GM12864 (cell line): ENCODE measurements around the gene RPS6KB2.

ENCODE experiments used
- DNase-seq: peaks from one replicate; pipeline ENCODE4 v3.0.0-alpha.2; 2011; ENCODE audit warnings: low read depth
- H3K4me3 ChIP-seq: 2 replicates; pipeline ENCODE4 v1.5.1; 2011; ENCODE audit warnings: mild to moderate bottlenecking, low read depth, low read length, control low read depth
- CTCF ChIP-seq: IDR thresholded peaks from 2 replicates; pipeline ENCODE4 v1.5.1; 2011; ENCODE audit warnings: low read depth, mild to moderate bottlenecking, moderate library complexity, low read length, control low read depth, inconsistent platforms; ENCODE audit errors: missing control alignments

The RPS6KB2 gene

DNA sequence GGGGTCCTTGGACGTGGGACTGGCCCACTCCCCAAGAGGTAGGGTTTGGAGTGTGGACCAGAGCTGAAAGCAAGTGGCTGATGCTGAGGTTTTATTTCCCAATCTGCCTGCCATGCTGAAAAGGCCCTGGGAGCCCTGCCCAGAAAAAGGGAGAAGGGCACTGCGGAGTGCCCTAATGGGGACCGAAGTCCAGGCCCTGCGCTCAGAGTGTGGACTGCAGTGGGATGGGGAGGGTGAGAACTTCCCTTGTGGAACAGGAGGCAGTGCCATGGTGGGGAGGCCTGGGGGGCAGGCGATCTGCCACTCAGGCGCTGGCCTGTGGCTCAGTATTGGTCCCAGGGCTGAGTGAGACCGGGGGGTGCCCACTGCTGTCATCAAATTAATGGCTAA lies 19.9 kb downstream of the RPS6KB2 start:
- no peak for TF ChIP-seq CTCF
- DNase-seq: no peak
- H3K4me3 ChIP-seq: no peak overlapping the region

DNA sequence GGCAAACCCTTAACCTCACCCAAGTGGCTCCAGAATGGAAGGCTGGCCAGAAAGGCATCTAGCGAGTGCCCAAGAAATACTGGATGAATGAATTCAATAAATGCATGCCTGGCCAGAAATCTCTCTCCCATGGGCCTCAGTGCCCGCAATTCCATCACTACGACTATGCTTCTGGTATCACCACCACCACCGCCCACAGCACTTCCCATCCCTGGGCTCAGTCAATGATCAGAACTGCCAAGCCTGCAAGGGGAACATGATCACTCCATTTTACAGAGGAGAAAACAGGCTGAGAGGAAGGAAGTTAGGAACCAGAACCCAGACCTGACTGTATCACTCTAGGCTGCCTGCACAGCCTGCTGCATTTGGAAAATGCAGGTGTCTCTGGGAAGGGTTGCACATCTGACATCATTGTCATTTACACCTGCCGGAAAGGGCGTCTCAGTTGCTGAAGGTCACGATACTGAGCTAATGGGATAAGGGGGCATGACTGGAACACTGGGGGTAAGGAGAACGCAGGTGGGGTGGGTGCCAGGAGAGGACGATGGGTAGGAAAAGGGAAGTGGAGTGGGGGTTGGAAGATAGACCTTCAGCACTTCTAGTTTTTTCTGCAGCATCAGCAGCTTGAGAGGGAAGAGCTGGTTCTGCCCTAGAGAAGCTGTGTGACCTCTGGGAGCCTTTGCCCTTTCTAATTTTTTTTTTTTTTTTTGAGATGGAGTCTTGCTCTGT lies 21.0 kb downstream of the RPS6KB2 start:
- no peak for DNase-seq
- TF ChIP-seq CTCF: no peak
- no peak overlapping the region for H3K4me3 ChIP-seq

GRCh38 chr11:67450796-67451657 lies 22.7 kb downstream of the RPS6KB2 start:
- no peak for TF ChIP-seq CTCF
- no peak for DNase-seq
- no peak overlapping the region for H3K4me3 ChIP-seq

- H3K4me3 ChIP-seq: no peak overlapping the region
- no peak for DNase-seq
- TF ChIP-seq CTCF: no peak
Observed at GRCh38 chr11:67451658-67451976, 23.3 kb downstream of the RPS6KB2 start.

DNA sequence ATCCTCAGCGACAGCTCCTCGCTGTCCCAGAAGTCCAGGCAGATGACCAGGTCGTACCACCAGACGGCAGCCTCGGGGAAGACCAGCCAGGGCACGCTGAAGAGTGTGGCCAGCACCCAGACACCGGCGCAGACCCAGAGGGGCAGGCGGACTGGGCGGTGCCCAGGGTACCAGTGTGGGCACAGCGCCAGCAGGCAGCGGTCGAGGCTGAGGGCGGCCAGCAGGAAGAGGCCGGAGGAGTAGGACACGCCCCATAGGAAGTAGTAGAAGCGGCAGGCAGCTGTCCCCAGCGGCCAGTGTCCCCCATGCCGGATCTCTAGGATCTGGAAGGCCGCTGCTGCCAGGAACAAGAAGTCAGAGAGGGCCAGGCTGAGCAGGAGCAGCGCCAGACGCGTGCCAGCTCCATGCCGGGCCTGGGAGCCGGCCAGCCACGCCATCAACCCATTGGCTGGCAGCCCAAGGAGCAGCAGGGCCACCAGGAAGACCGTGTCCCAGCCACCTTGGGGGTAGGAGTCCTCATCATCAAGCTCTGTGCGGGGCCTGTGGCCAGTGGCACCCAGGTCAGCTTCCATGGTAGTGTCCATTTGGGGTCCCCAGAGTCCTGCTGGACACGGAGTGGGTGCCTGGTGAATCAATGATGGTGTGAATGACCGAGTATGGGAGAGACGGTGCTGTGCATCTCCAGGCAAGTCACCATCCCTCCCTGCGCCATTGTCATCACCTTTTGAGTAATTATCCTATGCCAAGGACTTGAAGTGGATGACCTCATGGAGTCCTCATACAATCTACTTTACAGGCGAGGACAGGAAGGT lies 24.1 kb downstream of the RPS6KB2 start, which contains the start of gene GPR152:
Gene GPR152, minus strand, starts transcription at position 589 of the 812 bp plus-strand sequence. Its CDS starts 5 bp downstream, at position 584.
- no peak for TF ChIP-seq CTCF
- H3K4me3 ChIP-seq: no peak within 1 kb of the TSS
- DNase-seq: no peak

- no peak for DNase-seq
Observed at GRCh38 chr11:67453816-67454732, 25.8 kb downstream of the RPS6KB2 start.

More at GRCh38 chr11:67453816-67454732, 25.8 kb downstream of the RPS6KB2 start:
- TF ChIP-seq CTCF: no peak
- H3K4me3 ChIP-seq: no peak overlapping the region
